Stimulated activated CD8-positive, alpha-beta memory T cell treated with anti-CD3 and anti-CD28 coated beads, Interleukin-7, amount 100 ng/mL, for 4 hours (primary cell): ENCODE results near the gene ANKK1.

Source experiments
- DNase-seq, 2 donors: peaks; one replicate each; pipeline ENCODE4 v3.0.0-alpha.2; 2020; ENCODE audit warnings: low read depth in 2 of 2

Gene ANKK1, protein sequence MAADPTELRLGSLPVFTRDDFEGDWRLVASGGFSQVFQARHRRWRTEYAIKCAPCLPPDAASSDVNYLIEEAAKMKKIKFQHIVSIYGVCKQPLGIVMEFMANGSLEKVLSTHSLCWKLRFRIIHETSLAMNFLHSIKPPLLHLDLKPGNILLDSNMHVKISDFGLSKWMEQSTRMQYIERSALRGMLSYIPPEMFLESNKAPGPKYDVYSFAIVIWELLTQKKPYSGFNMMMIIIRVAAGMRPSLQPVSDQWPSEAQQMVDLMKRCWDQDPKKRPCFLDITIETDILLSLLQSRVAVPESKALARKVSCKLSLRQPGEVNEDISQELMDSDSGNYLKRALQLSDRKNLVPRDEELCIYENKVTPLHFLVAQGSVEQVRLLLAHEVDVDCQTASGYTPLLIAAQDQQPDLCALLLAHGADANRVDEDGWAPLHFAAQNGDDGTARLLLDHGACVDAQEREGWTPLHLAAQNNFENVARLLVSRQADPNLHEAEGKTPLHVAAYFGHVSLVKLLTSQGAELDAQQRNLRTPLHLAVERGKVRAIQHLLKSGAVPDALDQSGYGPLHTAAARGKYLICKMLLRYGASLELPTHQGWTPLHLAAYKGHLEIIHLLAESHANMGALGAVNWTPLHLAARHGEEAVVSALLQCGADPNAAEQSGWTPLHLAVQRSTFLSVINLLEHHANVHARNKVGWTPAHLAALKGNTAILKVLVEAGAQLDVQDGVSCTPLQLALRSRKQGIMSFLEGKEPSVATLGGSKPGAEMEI

DNA sequence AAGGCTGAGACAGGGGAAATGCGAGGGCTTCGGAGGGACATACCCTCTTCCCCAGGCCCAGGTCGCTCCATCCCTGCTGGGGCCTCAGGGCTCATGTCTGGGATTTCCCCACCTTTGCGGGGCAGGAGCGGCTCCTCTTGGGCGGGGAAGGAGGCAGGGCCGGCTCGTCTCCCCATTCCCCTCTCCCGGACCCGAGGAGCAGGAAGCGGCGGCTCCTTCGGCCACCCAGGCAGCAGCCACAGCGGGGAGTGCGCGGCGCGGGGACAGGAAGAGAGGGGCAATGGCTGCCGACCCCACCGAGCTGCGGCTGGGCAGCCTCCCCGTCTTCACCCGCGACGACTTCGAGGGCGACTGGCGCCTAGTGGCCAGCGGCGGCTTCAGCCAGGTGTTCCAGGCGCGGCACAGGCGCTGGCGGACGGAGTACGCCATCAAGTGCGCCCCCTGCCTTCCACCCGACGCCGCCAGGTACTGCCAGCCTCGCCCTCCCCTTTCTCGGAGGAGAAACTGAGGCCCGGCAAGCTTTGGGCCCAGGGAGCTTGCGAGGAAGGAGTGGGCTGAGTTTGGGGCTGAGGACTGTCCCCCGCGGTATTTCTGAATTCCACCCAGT lies at the start of gene ANKK1:
Gene ANKK1 (plus strand): TSS at position 175 of the 607 bp plus-strand sequence. CDS start 106 bp downstream, at position 281.
- no peak for DNase-seq

DNA sequence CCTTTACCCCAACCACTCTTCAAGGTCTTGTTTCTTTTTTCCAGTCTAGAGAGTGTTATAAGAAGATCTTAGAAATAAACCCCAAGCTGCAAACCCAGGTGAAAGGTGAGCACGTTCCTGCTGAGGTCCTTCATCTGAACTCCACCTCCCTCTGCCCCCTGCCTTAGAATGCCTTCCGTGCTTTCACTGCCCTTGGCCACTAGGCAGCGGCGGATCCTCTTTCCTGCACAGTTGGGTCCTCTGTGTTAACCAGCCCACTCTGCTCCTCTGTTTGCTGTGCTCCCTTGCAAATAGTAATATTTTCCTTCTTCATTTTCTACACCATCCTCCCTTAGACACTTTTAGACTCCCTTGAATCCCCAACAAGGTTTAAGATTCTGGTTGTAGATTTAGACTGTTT lies 48.8 kb upstream of the ANKK1 start:
- DNase-seq: no peak

DNA sequence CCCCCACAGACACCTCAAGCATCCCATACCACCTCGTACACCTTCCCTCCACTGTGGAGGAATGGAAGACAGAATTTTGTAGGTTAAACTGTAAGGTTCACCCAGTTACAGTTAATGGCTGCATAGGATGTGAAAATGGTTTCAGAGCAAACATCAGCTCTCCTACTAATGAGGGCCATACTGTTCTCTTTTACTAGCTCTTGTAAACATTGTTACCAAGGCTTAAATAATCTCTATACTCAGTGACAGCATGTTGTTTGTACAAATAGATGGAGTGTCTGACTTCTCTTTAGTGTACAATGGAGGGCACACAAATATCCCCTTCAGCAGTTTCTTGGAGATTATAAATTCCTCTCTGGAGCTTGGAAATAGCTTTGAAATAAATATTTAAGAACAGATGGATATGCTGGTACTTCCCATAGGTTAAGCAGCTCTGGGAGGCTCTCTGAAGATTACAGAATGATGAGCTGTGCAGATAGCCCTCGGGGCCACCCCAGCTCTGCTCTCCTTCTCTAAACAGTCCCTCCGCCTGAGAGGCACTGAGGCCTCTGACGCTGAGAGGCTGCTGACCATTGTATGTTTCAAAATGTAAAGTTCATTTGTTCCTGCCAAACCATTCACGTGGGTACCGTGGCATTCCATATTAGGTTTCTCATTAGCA lies 47.5 kb upstream of the ANKK1 start:
- no peak for DNase-seq

DNA sequence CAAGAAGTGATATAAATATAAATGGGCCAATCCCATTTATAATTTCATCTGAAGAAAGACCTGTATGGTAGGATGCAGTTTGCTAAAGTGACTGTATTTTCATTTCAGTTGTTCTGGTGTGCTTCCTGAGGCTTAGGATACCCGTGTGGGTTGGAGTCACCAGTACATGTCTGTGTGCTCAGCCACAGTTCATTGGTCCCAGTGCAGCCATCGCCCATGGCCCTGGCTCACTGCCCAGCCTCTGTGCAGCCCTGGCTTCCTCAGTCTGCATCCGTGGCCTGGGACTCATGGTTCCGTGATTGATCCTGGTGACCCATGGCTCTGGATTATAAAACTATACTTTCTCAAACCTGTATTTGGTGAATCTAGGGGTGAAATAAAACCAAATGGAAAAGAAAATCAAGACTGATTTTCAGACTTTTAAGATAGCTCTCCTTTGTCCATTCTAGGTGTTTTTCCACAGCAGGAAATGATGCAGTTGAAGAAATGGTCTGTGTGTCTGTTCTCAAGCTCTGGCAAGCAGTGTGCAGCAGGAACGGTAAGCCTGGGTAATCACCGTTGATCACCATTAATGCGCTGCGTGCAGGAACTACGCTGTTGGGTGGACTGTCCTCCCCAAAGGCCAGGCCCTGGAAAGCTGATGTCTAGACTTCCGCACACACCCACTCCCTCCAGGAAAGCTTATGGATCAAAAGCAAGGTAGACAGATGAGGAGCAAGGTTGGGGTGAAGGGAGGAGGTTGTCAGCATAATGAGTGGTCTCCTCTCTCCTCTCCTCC lies 46.0 kb upstream of the ANKK1 start:
- DNase-seq: no peak

DNA sequence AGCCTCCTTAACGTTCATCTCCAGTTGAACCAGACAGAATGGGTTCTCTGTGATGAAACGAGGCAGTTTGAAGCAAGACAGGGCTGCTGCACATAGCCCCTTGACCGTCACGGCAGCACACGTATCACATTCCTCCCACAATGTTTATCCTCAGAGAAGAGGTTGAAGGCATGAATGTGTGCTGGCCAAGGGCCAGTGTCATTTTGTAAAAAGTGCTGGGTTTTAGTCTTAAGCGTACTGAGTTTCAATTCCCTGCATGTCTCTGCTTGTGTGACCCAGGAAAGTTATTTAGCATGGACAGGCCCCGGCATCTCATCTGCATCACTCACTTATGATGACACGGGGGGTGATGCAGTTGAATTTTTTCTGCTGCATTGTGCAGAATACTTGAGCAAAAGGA lies 41.6 kb upstream of the ANKK1 start:
- DNase-seq: no peak

DNA sequence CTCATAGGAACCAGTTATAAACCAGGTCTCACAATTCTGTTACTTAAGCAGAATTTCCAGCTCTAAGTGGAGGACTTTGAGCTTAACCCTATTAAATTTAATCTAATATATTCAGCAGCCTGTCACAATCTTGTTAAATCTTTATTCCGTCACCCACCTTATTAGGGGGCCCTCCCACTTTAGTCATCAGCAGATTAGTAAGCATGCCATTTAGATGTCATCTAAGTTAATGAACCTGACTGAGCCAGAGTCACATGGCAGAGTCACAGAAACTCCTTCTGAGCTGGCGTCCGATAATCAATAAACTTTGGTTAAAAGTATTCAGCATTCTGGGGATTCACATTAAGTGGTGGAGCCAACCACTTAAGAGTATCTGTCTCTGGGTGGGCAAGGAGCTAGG lies 38.1 kb upstream of the ANKK1 start:
- no peak for DNase-seq

DNA sequence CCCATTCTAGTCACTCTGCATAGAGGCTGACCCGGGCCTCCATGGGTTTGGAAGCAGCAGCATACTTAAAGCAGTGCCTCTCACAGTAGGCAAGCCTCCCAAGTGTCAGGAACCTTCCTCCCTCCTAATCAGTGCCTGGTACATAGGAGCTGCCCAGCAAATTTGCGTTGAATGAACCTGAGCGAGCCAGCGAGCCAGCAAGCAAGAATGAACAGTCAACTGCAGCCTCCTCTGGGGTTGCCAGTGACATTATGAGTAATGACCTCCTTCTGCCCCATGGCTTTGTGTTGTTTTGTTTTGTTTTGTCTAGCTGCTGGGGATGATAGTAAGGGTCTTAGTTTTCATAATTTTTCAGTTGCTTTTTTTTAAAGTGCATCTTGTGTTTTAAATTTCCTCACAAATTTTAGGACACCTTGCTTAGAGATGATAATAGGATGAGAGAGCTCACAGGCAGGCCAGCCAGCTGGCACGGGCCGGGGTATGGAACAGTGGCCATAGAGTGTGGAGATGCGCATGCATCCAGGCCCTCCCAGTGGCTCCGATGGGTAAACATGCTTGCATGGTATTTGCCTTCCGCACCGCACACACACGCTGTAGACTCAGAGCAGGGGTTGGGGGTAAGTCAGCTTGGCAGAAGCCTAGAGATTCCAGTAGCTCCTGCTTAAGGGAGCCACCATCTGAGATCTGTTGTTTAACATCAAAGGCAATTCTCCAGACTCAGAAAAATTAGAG lies 37.1 kb upstream of the ANKK1 start:
- DNase-seq: no peak

DNA sequence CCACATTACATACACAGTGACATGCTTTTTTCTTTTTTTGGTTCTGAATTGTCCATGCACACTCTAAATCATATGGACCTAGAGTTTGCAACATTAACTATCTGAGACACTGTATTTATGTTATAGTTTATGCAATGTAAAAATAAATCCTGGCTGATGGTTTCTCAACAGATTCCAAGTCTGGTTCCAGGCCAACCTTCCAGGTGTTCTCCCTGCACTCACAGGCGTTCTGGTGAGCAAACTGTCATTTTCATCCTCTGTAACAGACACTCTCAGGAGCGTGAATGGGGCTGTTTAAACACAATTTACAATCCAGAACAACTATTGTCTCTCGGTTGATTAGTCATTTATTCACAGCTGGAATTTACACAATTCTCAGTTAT lies 36.5 kb upstream of the ANKK1 start:
- DNase-seq: no peak

DNA sequence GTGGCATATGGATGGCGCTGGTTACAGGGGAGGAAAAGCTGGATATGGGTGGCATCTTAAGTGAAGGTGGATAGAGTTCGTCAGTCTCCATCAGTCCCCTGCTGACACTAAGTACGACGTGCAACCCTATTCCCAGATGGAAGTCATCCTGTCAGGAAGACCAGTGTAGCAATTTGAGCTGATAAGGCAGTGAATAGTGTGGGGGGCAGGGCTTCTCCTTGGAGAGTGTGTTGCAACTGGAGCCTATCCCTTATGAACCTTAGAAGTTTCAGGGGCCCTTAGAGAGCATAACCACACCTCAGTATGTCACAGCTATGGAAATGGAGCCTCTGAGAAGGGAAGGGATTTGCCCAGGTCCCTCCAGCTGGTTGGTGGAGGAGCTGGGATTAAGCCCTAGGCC lies 36.1 kb upstream of the ANKK1 start:
- no peak for DNase-seq

DNA sequence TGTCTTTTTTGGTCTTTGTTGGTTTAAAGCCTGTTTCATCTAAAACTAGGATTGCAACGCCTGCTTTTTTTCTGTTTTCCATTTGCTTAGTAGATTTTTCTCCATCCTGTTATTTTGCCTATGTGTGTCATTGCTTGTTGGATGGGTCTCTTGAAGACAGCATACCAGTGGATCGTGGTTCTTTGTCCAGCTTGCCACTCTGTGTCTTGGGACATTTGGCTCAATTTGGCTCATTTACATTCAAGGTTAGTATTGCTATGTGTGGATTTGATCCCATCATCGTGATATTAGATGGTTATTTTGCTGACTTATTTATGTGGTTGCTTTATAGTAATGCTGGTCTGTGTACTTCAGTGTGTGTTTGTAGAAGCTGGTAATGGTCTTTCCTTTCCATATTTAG lies 31.4 kb upstream of the ANKK1 start:
- DNase-seq: no peak

DNA sequence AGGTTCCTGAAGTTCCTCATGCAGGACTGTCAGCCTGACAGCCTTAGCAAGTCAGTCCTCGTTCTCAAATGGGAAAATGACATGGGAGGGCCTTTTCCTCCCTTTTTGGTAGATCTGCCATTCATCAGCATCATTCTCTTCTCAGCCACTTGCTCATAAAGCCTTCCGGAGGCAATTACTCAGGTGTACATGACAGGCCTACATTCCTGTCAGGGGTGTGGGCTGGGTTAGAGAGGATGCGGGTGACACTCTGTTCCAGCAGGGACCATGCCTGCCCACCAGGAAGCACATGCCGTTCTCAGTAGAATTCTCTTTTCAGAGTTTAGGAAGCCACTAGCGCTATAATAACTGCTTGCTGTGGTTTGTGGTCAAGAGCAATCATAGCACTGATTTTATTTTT lies 24.2 kb upstream of the ANKK1 start:
- no peak for DNase-seq

DNA sequence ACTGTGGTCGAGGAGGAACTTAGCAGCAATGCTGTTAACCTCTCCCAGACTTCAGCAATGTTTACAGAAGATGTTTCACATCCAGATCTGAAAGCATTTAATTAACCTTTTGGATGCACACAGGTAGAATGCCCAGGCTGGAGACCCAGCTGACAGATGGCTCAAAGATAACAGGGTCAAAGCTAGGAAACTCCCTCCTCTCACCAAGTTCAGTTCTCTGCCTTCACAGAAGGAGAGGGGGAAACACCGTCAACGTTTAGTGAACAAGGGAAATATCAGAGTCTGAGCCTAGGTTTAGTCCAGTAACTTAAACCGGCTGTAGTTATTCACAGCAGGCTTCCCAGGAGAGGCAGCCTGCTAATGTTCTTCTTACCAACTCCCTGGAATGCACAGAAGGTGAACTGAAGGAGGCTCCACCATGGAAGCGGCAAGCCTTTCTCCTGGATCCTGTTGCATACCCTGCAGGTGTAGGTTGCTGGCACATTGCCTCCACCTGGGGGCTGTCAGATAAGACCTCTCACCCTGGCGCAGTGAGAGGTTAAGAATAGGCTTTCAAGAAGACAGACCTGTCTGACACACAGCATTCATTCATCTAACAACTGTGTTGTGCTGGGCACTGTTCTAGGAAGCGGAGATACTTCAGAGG lies 23.5 kb upstream of the ANKK1 start:
- no peak for DNase-seq

DNA sequence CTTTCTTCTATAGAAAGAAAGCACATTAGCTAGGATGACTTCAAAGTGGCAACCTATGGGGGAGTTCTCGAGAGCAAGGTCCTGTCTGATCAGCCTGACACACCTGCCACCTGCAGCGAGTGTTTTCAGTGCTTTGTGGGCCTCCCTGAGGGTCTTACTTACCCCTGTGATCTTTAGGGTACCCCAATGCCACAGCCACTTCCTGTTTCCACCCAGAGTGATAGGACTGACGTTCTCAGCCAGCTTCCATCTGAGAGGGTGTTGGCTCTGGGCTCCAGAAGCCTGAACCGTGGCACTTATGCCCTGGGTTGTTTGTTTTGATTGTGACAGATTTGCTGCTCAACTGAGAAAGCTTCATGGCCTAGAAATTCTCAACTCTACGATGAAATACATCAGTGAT lies 21.7 kb upstream of the ANKK1 start:
- DNase-seq: no peak

DNA sequence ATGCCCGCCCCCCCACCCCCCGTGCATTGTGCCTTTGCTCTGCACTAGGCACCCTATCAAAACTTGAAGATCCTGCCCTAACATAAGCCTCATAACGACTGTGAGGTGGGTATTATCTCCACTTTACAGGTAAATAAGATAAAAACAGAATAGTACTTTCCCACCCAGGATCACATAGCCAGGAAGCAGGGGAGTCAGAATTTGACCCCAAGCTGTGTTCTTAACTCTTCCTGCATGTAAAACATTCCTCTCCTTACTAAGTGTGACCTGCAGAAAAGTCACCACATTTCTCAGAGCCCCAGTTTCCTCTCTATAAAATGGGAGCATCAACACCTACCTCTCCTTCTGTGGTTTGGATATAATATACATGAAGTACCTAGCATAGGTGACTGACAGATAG lies 18.2 kb upstream of the ANKK1 start:
- no peak for DNase-seq

DNA sequence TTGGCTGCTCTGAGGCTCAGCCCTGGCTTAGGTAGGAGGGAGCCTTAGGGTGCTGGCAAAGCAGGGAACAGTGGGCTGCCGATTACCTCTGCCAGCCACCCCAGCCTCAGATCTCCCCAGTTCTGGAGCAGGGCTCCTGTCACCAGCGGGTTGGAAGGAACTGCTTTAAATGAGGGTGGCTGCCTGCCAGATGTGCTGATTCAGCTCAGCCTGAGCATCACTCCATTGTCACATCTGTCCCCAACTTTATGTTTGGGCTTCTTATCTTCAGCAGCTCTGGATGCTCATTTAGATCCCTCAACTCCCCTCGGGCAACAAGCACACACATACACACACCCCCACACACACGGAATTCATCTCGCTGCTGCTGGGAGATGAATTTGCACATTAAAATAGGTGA lies 16.9 kb upstream of the ANKK1 start:
- DNase-seq: no peak

DNA sequence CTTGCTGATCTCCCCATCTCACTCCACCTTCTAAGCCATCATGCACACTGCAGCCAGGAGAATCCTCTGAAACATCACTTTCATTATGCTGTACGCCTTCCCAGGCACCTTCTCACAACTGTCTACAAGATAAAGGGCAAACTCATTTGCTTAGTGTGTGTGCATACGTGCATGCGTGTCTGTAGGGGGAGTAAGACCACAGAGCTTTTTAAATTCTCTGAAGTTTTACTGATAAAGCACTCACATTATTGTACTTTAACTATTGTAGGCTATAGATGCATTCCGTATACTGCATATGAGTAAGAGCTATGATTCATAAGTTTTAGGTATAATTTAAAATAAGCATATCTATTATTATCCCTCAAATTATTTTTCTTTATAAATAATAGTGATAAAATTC lies 15.3 kb upstream of the ANKK1 start:
- no peak for DNase-seq

DNA sequence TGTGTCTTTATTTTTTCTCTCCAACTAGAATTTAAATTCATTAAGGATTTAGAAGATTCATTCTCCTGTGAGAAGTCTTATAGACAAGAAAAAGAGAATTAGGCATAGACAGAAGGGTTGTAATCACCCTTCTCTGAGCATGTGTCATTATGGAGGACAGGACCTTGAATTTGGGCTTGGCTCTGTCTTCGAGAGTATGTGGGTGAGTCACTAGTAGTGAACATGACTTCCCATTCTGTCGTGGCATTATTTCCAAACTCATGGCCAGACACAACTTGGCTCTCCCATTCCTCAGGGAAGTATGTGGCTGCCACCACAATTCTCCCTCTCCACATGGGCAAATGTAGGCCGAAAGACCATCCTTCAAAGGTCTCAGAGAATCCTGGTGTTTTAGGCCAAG lies 14.3 kb upstream of the ANKK1 start:
- no peak for DNase-seq

DNA sequence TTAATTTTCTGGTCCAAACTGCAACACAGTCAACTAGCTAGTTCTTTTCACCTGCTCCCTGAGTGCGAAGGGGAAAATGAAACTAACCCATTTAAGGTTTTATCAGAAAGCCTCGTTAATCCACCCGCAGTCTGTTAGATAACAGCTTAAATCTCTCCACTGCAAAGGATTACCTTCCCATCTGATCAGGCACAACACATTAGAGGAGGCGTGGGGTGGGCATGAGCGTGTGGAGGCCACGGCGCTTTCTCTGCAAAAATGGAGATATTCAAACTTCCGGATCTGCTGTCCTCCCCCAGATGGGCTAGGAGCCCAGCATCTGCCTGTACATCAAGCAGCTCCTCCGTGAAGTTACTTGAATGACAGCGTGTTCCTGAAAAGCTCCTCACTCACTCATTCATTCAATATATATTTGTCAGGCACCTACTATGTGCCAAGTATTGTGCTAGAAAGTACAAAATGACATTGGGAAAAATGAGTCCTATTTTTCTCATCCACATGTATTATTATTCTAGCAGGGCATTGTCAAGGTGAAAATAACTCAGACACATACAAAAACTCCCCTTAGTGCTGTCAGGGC lies 13.5 kb upstream of the ANKK1 start:
- DNase-seq: no peak

DNA sequence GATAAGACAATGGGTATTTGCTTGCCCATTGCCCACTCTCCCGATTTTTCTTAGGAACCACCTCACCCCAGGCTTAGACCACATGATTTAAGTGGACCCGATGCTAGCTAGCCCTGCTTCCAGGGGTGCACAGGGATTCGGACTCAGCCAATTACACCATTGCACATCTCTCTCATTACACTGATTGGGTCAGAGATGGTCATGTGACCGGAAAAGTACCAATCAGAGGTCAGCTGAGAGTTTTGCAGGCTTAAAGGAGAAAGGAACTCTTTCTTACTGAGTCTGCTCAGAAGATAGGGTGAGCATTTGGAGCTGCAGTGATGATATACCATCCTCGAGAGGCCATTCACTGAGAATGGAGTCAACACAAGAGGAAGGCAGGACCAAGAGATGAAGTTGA lies 12.2 kb upstream of the ANKK1 start:
- DNase-seq: no peak

DNA sequence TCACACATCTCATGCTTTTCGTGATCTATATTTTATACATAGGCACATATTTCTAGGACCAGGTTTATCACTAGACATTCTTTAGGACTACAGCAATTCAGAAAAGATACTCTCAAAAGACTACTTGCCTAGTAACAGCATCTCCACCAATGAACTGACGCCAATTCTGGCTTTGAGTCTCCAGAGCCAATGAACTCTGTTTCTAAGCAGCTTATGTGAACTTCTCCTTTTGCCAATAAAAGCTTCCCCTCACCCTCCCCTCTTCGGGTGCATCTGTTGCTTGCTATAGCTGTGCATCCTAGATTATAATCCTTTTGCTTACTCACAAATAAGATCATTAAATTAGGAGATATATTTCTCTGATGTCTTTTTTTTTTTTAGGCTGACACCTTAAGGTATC lies 11.4 kb upstream of the ANKK1 start:
- no peak for DNase-seq
